Measurements from ENCODE around the gene RUFY3.

The RUFY3 gene

GRCh38 chr4:70754470-70754869 lies 32.7 kb downstream of the RUFY3 start:
- H3K27ac ChIP-seq, result no peak overlapping the region
- TF ChIP-seq CTCF (IDR thresholded peaks at IDR 0.05), result no peak
- no peak overlapping the region for H3K4me3 ChIP-seq (ENCODE audit: low read depth in 1 of 2, low read length in 1 of 2)
- no peaks in the 10 kb centered on the region for H3K36me3 ChIP-seq
- H3K27me3 ChIP-seq, result no peaks in the 10 kb centered on the region
- H3K9me3 ChIP-seq, result no peaks in the 10 kb centered on the region
- H3K4me1 ChIP-seq (ENCODE audit: control insufficient read depth in 1 of 2, insufficient read depth in 1 of 2, low read depth in 1 of 2, low read length in 1 of 2), result no peaks in the 10 kb centered on the region

GRCh38 chr4:70754990-70755688 lies 33.4 kb downstream of the RUFY3 start:
- Histone ChIP-seq H3K4me1 (ENCODE audit: control insufficient read depth in 1 of 2, insufficient read depth in 1 of 2, low read depth in 1 of 2, low read length in 1 of 2) (no peaks in the 10 kb centered on the region), H3K9me3 (no peaks in the 10 kb centered on the region), H3K4me3 (ENCODE audit: low read depth in 1 of 2, low read length in 1 of 2) (no peak overlapping the region), H3K36me3 (no peaks in the 10 kb centered on the region), H3K27me3 (no peaks in the 10 kb centered on the region), H3K27ac (no peak overlapping the region)
- no peak for TF ChIP-seq CTCF (IDR thresholded peaks at IDR 0.05)

GRCh38 chr4:70759126-70759525 lies 37.4 kb downstream of the RUFY3 start:
- no peak for TF ChIP-seq CTCF (IDR thresholded peaks at IDR 0.05)
- Histone ChIP-seq H3K36me3 (no peaks in the 10 kb centered on the region), H3K4me1 (ENCODE audit: control insufficient read depth in 1 of 2, insufficient read depth in 1 of 2, low read depth in 1 of 2, low read length in 1 of 2) (no peaks in the 10 kb centered on the region), H3K27me3 (no peaks in the 10 kb centered on the region), H3K9me3 (no peaks in the 10 kb centered on the region), H3K4me3 (ENCODE audit: low read depth in 1 of 2, low read length in 1 of 2) (no peak overlapping the region), H3K27ac (no peak overlapping the region)

- Histone ChIP-seq H3K4me1 (ENCODE audit: control insufficient read depth in 1 of 2, insufficient read depth in 1 of 2, low read depth in 1 of 2, low read length in 1 of 2) (no peaks in the 10 kb centered on the region), H3K27ac (no peak overlapping the region), H3K9me3 (no peaks in the 10 kb centered on the region), H3K36me3 (no peaks in the 10 kb centered on the region), H3K27me3 (no peaks in the 10 kb centered on the region), H3K4me3 (ENCODE audit: low read depth in 1 of 2, low read length in 1 of 2) (no peak overlapping the region)
- TF ChIP-seq CTCF (IDR thresholded peaks at IDR 0.05), result no peak
Measured at GRCh38 chr4:70759627-70760026, 37.9 kb downstream of the RUFY3 start.

- Histone ChIP-seq H3K9me3 (no peaks in the 10 kb centered on the region), H3K4me3 (ENCODE audit: low read depth in 1 of 2, low read length in 1 of 2) (no peak overlapping the region), H3K27me3 (no peaks in the 10 kb centered on the region), H3K4me1 (ENCODE audit: control insufficient read depth in 1 of 2, insufficient read depth in 1 of 2, low read depth in 1 of 2, low read length in 1 of 2) (no peaks in the 10 kb centered on the region), H3K27ac (no peak overlapping the region), H3K36me3 (no peaks in the 10 kb centered on the region)
- no peak for TF ChIP-seq CTCF (IDR thresholded peaks at IDR 0.05)
Measured at GRCh38 chr4:70760662-70761061, 38.9 kb downstream of the RUFY3 start.
